Left lung (tissue), 10 donors: ENCODE data around the gene METTL2B. TPM values are rescaled to one million over a fixed set of nuclear protein-coding genes. Genes with fewer than 3 reads are reported as not detected.
A peak's percentile ranks its signal among the peaks of the same experiment; 100 is the strongest.
"Not testable (repeated sequence)": the region's sequence is repeated elsewhere in the genome, so short reads cannot be mapped to it uniquely, and the experiment has no call there.

Experiments
- ATAC-seq: fragments of 200-7000 bp; cut with Tn5 transposase; one replicate; pipeline ENCODE4 v1.9.1; 2020; ENCODE audit warnings: moderate library complexity
- DNase-seq, 4 donors: peaks; one replicate each; pipeline ENCODE4 v3.0.0-alpha.2; 2013 to 2020
- H3K27ac ChIP-seq, 2 donors: fragments of 200-600 bp; sonication (generic) in 1 of 2; one replicate each; pipeline versions ENCODE4 v1.5.0 to v1.8.0; 2020 to 2021
- H3K27me3 ChIP-seq, 2 donors: fragments of 200-600 bp; sonication (generic) in 1 of 2; one replicate each; pipeline versions ENCODE4 v1.5.0 to v1.8.0; 2020 to 2021
- H3K36me3 ChIP-seq, 2 donors: fragments of 200-600 bp; sonication (generic) in 1 of 2; one replicate each; pipeline versions ENCODE4 v1.5.0 to v1.8.0; 2020 to 2021
- H3K4me1 ChIP-seq, 2 donors: fragments of 200-600 bp; one replicate each; pipeline ENCODE4 v1.8.0; 2021
- H3K4me3 ChIP-seq, 2 donors: fragments of 200-600 bp; sonication (generic) in 1 of 2; one replicate each; pipeline versions ENCODE4 v1.5.0 to v1.8.0; 2020 to 2021; ENCODE audit warnings: mild to moderate bottlenecking in 1 of 2
- H3K9me3 ChIP-seq, 2 donors: fragments of 200-600 bp; sonication (generic) in 1 of 2; one replicate each; pipeline versions ENCODE4 v1.5.0 to v1.8.0; 2020 to 2021
- CTCF ChIP-seq, 2 donors: fragments of 200-600 bp; sonication (generic) in 1 of 2; IDR thresholded peaks; one replicate each; pipeline versions ENCODE4 v1.5.0 to v1.8.0; 2021; ENCODE audit warnings: antibody characterized with exemption in 2 of 2
- intact Hi-C, 2 donors: fragments of 100-400 bp; cut with DNase I; formaldehyde crosslinking; loops; one replicate each; pipeline versions ENCODE4 v1.11.2 to v1.14.2; 2022
- polyA plus RNA-seq, 6 donors: library from polyadenylated mRNA; unstranded; fragments of 120-200 nt; gene quantifications; one replicate each; pipeline ENCODE4 v1.2.1, GENCODE V29; 2013; ENCODE audit not compliant: insufficient read length in 6 of 6
- total RNA-seq, 2 donors: library from RNA; stranded (reverse); fragmentation: NEBNext Ultra II Directional; extraction: Animal tissue kit (Norgen Biotek cat#: 25700); gene quantifications; one replicate each; pipeline ENCODE4 v1.2.1, GENCODE V29; 2021
- donor health status: DM: no; HTN: yes; CAD: no.
- donor health status: DM: no; HTN: no; CAD: no.

The METTL2B gene
- total and polyA plus RNA-seq, 8 donors = 22.7 to 33.8 (median 29.0) TPM

GRCh38 chr7:128455543-128456254 is 20.8 kb upstream of the METTL2B start, which contains the start of gene HILPDA:
Gene HILPDA, plus strand, starts transcription at chr7:128455878. Its CDS starts 1,391 bp downstream, at chr7:128457269.
- peak; percentile 95 for ATAC-seq
- no peak for TF ChIP-seq CTCF (IDR thresholded peaks at IDR 0.05)
- no peaks in the 10 kb centered on the region for H3K9me3 ChIP-seq
- H3K4me1 ChIP-seq = peaks cover 9 to 52% of the 10 kb centered on the region in 2 donors
- H3K4me3 ChIP-seq = peak within 1 kb of the TSS; percentile 71 to 92
- H3K27me3 ChIP-seq = no peaks in the 10 kb centered on the region
- intact Hi-C loops = no loop called here
- H3K27ac ChIP-seq = peak within 1 kb of the TSS; percentile 89 to 94
- peaks cover 0 to 5% of the 10 kb centered on the region in 2 donors for H3K36me3 ChIP-seq
- peak; percentile 89 to 99 (median 96) for DNase-seq

- H3K4me3 ChIP-seq = peak overlapping the region; percentile 71 to 92
- TF ChIP-seq CTCF (IDR thresholded peaks at IDR 0.05) = no peak
- H3K9me3 ChIP-seq = no peaks in the 10 kb centered on the region
- peak overlapping the region; percentile 89 to 94 for H3K27ac ChIP-seq
- H3K27me3 ChIP-seq = no peaks in the 10 kb centered on the region
- H3K4me1 ChIP-seq = peaks cover 9 to 52% of the 10 kb centered on the region in 2 donors
- peaks cover 0 to 5% of the 10 kb centered on the region in 2 donors for H3K36me3 ChIP-seq
- ATAC-seq = no peak
- no peak for DNase-seq
- intact Hi-C loops = no loop called here
Observed at GRCh38 chr7:128456255-128456725, 20.3 kb upstream of the METTL2B start.

- intact Hi-C loops, ATAC-seq, H3K36me3 ChIP-seq, H3K27ac ChIP-seq, DNase-seq, H3K27me3 ChIP-seq, H3K9me3 ChIP-seq: not testable (repeated sequence)
- H3K4me1 ChIP-seq = peaks cover 9 to 52% of the 10 kb centered on the region in 2 donors
- peak overlapping the region in 1 of 2 donors; percentile 92 for H3K4me3 ChIP-seq
Observed at GRCh38 chr7:128457385-128457784, 19.2 kb upstream of the METTL2B start.

- Histone ChIP-seq H3K4me1 (peaks cover 7 to 49% of the 10 kb centered on the region in 2 donors), H3K27ac (no peak overlapping the region), H3K9me3 (no peaks in the 10 kb centered on the region), H3K27me3 (no peaks in the 10 kb centered on the region), H3K36me3 (peaks cover 0 to 5% of the 10 kb centered on the region in 2 donors), H3K4me3 (no peak overlapping the region)
- ATAC-seq (no peak), DNase-seq (no peak)
- intact Hi-C loops = no loop called here
- no peak for TF ChIP-seq CTCF (IDR thresholded peaks at IDR 0.05)
Observed at GRCh38 chr7:128458956-128459355, 17.6 kb upstream of the METTL2B start.

GRCh38 chr7:128459394-128459878 is 17.1 kb upstream of the METTL2B start:
- peak in 2 of 4 donors; percentile 57 to 75 for DNase-seq
- peak; percentile 51 for ATAC-seq
- peak; percentile 68 to 80 for TF ChIP-seq CTCF (IDR thresholded peaks at IDR 0.05)
- Histone ChIP-seq H3K36me3 (peaks cover 0 to 5% of the 10 kb centered on the region in 2 donors), H3K4me3 (no peak overlapping the region), H3K4me1 (peaks cover 3 to 46% of the 10 kb centered on the region in 2 donors), H3K9me3 (no peaks in the 10 kb centered on the region), H3K27me3 (no peaks in the 10 kb centered on the region), H3K27ac (no peak overlapping the region)
- intact Hi-C loops = no loop called here
